Hepatocyte (in vitro differentiated cells): ENCODE measurements around the gene DNM3. TPM values are rescaled to one million over a fixed set of nuclear protein-coding genes. Genes with fewer than 3 reads are reported as not detected.
A peak's percentile ranks its signal among the peaks of the same experiment; 100 is the strongest.

Experiments
- DNase-seq: peaks from one replicate; pipeline ENCODE4 v3.0.0-alpha.2; 2016; ENCODE audit warnings: low spot score
- H2AFZ ChIP-seq: fragments of 200-600 bp; sonication (generic); 2 replicates; pipeline ENCODE4 v1.6.0; 2016; ENCODE audit warnings: antibody characterized with exemption, mild to moderate bottlenecking
- H3K27ac ChIP-seq: fragments of 200-600 bp; sonication (generic); 2 replicates; pipeline ENCODE4 v1.5.1; 2016; ENCODE audit warnings: mild to moderate bottlenecking
- H3K27me3 ChIP-seq: fragments of 200-600 bp; sonication (generic); 2 replicates; pipeline ENCODE4 v1.6.1; 2016
- H3K36me3 ChIP-seq: fragments of 200-600 bp; sonication (generic); replicated peaks from 2 replicates; pipeline ENCODE4 v1.5.1; 2016; ENCODE audit warnings: low read depth; ENCODE audit not compliant: insufficient read depth
- H3K4me1 ChIP-seq: fragments of 200-600 bp; sonication (generic); 2 replicates; pipeline ENCODE4 v1.5.1; 2016; ENCODE audit warnings: mild to moderate bottlenecking, moderate library complexity; ENCODE audit not compliant: insufficient read depth
- H3K4me2 ChIP-seq: fragments of 200-600 bp; sonication (generic); 2 replicates; pipeline ENCODE4 v1.6.0; 2016
- H3K4me3 ChIP-seq: fragments of 200-600 bp; sonication (generic); 2 replicates; pipeline ENCODE4 v1.5.1; 2016; ENCODE audit warnings: mild to moderate bottlenecking
- H3K79me2 ChIP-seq: fragments of 200-600 bp; sonication (generic); 2 replicates; pipeline ENCODE4 v1.6.0; 2017; ENCODE audit warnings: mild to moderate bottlenecking
- H3K9me2 ChIP-seq: fragments of 200-600 bp; sonication (generic); replicated peaks from 2 replicates; pipeline ENCODE4 v1.6.0; 2017; ENCODE audit warnings: mild to moderate bottlenecking; ENCODE audit not compliant: insufficient read depth
- H3K9me3 ChIP-seq: fragments of 200-600 bp; sonication (generic); 2 replicates; pipeline ENCODE4 v1.5.1; 2016; ENCODE audit warnings: low read depth, mild to moderate bottlenecking
- H4K20me1 ChIP-seq: fragments of 200-600 bp; sonication (generic); 2 replicates; pipeline ENCODE4 v1.6.0; 2016; ENCODE audit warnings: mild to moderate bottlenecking; ENCODE audit not compliant: insufficient read depth, poor library complexity, severe bottlenecking
- CTCF ChIP-seq: fragments of 200-600 bp; sonication (generic); IDR thresholded peaks from 2 replicates; pipeline ENCODE4 v1.5.1; 2016; ENCODE audit warnings: antibody characterized with exemption, mild to moderate bottlenecking; ENCODE audit not compliant: poor library complexity
- EZH2 ChIP-seq: fragments of 200-600 bp; sonication (generic); IDR thresholded peaks from 2 replicates; pipeline ENCODE4 v1.6.1; 2016; ENCODE audit warnings: antibody characterized with exemption, mild to moderate bottlenecking, borderline replicate concordance
- EZH2phosphoT487 ChIP-seq: fragments of 200-600 bp; sonication (generic); IDR thresholded peaks from one replicate; pipeline ENCODE4 v1.6.1; 2018; ENCODE audit warnings: antibody characterized with exemption, mild to moderate bottlenecking, low read depth, moderate library complexity; ENCODE audit not compliant: unreplicated experiment, severe bottlenecking
- WGBS: methylation state at CpG from one replicate; pipeline ENCODE4 v1.1.6; 2016; ENCODE audit warnings: low lambda C conversion rate; ENCODE audit errors: missing lambda C conversion rate; 5-methylcytosine and 5-hydroxymethylcytosine counted together
- polyA plus RNA-seq: library from polyadenylated mRNA; unstranded; fragments of >200 nt; fragmentation: Nextera tagmentation; extraction: Ambion mirVana; gene quantifications from 2 replicates; pipeline ENCODE4 v1.2.1, GENCODE V29; 2016
- total RNA-seq: library from RNA; depleted of rRNA; stranded (reverse); fragments of >200 nt; gene quantifications from 2 replicates; pipeline ENCODE4 v1.2.3, GENCODE V29; 2014

The DNM3 gene
- total and polyA plus RNA-seq, 2 experiments from 2014 or later, result 1.5 TPM; not detected in 1

- Histone ChIP-seq H3K4me1 (peaks cover 16% of the 10 kb centered on the region), H2AFZ (no peak overlapping the region), H3K27ac (peak overlapping the region; percentile 9), H3K79me2 (no peaks in the 10 kb centered on the region), H4K20me1 (no peaks in the 10 kb centered on the region), H3K9me2 (no peaks in the 10 kb centered on the region), H3K9me3 (no peaks in the 10 kb centered on the region), H3K27me3 (no peaks in the 10 kb centered on the region), H3K4me2 (no peak overlapping the region), H3K4me3 (no peak overlapping the region), H3K36me3 (no peaks in the 10 kb centered on the region)
- TF ChIP-seq EZH2 (no peak), CTCF (no peak), EZH2phosphoT487 (no peak)
- no peak for DNase-seq
- 88% methylated on average over 4 of the region's 4 CpGs for WGBS
Observed at GRCh38 chr1:172279939-172280636, 438.8 kb downstream of the DNM3 start.

GRCh38 chr1:172283766-172284165 is 442.5 kb downstream of the DNM3 start:
- no peak overlapping the region for H3K4me2 ChIP-seq
- no peaks in the 10 kb centered on the region for H3K79me2 ChIP-seq
- no peaks in the 10 kb centered on the region for H3K27me3 ChIP-seq
- no peaks in the 10 kb centered on the region for H4K20me1 ChIP-seq
- H3K27ac ChIP-seq, result no peak overlapping the region
- H3K9me2 ChIP-seq, result no peaks in the 10 kb centered on the region
- H2AFZ ChIP-seq, result no peak overlapping the region
- no peaks in the 10 kb centered on the region for H3K9me3 ChIP-seq
- DNase-seq, result no peak
- TF ChIP-seq EZH2phosphoT487 (no peak), EZH2 (no peak), CTCF (no peak)
- no peaks in the 10 kb centered on the region for H3K36me3 ChIP-seq
- peaks cover 4% of the 10 kb centered on the region for H3K4me1 ChIP-seq
- H3K4me3 ChIP-seq, result no peak overlapping the region
- WGBS, result 74% methylated on average over 2 of the region's 2 CpGs

- Histone ChIP-seq H3K4me3 (no peak overlapping the region), H3K27ac (peak overlapping the region; percentile 51)
- WGBS, result 67% methylated on average over 2 of the region's 2 CpGs
Observed at GRCh38 chr1:172286629-172287076, 445.4 kb downstream of the DNM3 start.

More at GRCh38 chr1:172286629-172287076, 445.4 kb downstream of the DNM3 start:
- H3K4me2 ChIP-seq, result no peak overlapping the region
- no peaks in the 10 kb centered on the region for H3K9me3 ChIP-seq
- H3K4me1 ChIP-seq, result no peaks in the 10 kb centered on the region
- H3K9me2 ChIP-seq, result no peaks in the 10 kb centered on the region
- no peaks in the 10 kb centered on the region for H4K20me1 ChIP-seq
- no peak for TF ChIP-seq EZH2phosphoT487
- no peak for TF ChIP-seq EZH2
- TF ChIP-seq CTCF, result no peak
- H3K27me3 ChIP-seq, result no peaks in the 10 kb centered on the region
- H2AFZ ChIP-seq, result no peak overlapping the region
- H3K36me3 ChIP-seq, result no peaks in the 10 kb centered on the region
- no peak for DNase-seq
- H3K79me2 ChIP-seq, result no peaks in the 10 kb centered on the region
